GM18519 (cell line): Measurements from ENCODE around the gene NFASC.

Source experiments
- ATAC-seq: cut with Tn5 transposase; IDR thresholded peaks from one replicate; pipeline ENCODE4 v1.9.1; 2021; ENCODE audit warnings: mild to moderate bottlenecking, moderate library complexity; ENCODE audit not compliant: unreplicated experiment, low FRiP score

Gene NFASC

DNA sequence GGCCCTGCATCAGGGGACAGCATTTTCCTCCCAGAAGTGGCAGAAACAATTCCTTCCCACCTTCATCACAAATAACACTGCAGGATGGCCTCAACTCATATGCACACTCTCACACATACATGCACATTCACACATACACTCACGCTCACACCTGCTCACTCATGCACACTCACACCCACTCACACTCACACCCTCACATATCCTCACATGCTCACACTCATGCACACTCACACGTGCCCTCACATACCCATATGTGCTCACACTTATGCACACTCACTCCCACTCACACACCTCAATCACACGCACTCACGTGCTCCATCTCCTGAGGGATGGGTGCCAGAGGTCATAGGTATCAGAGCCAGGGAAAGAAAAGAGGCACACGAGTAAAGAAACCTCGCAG is 77.1 kb downstream of the NFASC start:
- no peak for ATAC-seq

DNA sequence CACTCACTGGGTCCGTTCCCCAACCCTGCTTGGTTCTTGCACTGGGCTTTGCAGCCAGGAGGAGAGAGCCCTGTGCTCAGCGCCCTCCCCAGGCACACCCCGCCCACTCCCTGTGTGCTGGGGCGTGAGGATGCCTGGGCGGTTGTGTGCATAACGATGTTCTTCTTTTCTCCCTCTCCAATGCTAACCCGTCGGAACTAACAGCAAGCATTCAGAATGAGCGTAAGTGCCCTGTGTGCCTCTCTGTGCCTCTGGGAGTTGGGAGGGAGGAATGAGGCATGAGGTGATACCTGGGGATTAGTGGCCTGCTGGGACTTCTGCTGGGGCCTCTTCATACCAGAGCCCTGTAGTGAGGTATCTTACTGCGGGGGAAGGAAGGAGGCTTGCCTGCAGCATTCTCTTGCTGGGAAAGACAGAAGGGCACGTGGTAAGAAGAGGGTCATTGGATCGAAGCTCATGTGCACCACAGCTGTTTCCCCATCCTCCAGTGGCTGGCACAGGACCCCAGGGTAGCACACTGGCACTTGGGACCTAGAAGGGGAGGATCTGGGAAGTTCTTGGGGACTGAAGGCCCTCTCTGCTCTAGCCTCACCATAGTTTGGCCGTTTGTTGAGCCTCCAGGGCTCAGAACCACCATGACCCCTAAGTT is 79.8 kb downstream of the NFASC start:
- no peak for ATAC-seq

DNA sequence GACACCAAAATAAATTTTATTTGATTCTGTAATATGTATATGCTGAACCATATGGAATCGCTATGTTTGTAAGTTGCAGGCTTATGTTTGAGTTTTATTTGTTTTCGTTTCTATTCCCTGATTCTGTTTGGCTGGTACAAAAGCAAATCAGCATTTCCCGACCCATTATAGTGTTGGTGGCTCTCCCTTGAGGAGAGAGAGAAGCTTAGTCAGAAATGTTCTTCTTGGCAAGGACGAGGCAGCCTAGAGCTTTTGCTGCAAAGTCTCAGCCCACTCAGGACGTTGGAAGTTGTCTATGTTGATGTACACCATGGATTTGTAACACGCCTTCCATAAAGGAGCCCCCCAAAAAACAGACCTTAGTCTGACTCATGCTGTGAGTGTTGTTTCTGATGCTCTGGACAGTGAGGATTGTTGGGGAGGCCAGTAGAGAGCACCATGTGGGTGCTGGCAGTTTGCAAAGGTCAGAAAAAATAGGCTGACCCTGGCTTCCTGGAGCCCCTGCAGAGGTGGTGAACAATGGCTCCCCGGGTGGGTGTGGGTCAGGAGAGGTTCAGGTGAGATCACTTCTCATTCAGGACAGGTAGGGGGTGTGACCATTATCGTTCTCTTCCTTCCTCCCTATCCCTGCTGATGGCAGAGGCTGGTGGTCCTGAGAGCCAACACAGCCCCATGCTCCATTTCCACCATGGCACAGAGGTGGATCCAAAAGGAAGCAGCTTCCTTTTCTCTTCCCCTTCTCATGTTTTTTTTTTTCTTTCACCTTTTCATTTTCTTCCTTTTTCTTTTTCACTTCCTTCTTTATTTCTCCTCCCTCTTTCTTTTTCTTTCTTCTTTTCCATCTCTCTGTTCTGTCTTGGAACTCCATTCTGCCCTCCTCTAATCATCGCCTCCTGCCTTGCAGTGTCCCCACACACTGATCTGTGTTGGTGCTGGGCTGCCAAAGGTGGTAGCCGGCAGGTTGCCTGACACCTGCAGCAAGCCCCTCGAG is 88.0 kb downstream of the NFASC start:
- no peak for ATAC-seq

DNA sequence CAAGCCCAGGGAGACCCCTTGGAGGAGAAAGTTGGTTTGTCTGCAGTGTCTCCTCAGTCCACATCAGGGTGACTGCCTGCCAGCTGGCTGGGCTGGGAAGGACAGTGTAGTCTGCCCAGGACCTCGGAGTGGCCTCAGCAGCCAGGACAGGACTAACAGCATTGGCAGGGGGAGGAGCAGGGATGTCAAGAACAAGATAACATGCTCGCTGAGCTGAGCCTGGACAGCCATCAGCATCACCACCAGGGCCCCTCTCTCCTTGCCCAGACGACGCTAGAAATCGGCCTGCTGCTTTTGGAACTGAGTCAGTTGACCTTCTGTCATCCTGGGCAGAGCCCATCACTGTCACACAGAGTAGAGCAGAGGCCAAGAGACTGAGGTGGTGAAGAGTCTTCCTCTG is 88.7 kb downstream of the NFASC start:
- ATAC-seq: no peak

DNA sequence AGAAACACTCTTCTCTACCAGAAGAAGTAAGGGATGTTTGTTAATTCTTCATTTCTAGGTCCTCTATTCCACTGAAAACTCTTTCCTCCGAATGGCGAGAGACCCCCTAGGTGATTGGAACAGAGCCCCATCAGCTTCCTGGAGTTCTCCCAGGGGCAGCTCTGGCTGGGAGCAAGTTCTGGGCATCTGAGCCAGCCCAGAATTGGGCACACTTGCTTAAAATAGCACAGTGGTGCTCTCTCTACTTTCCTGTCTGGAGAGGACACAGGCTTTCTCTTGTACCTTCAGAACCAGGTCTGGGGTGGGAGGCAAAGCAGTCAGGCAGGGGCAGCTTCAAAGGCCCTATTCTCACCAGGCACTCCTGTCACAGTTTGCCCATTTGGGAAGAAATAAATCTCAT is 89.2 kb downstream of the NFASC start:
- ATAC-seq: no peak

DNA sequence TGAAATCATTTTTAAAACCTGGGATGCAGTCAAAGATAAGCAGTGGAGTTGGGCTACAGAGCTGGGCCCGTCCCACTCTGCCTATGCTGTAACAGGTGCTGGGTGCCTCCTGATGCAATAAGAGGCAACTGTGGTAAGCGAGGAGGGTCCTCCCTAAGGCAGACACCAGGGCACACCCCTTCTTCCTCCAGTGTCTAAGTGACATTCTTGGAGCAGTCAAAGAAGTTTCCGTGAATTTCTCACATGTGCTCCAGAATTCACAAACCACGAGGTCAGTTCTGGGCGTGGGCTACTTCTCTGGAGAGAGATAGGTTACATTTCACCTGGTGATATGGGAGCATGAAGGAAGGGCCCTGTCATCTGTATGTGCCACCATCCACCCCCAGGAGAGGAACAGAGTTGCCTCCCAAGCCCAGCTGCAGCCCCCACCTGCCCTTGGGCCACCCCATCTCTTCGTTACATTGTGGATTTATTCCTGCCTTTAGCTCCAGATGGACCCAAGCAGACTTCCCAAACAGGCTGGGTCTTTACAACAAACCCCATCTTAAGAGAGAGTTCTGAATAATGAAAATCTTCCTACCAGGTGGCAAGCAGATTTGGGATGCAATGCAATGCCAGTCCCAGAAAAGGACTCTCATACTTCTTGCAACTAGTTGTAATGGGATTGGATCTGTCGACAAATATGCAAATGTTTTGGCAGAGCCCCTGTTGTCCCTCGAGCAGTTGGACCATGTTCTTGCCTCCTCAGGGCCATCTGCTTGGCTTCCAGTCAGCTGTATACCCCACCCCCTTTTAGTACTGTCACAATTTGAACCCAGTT is 89.9 kb downstream of the NFASC start:
- no peak for ATAC-seq

DNA sequence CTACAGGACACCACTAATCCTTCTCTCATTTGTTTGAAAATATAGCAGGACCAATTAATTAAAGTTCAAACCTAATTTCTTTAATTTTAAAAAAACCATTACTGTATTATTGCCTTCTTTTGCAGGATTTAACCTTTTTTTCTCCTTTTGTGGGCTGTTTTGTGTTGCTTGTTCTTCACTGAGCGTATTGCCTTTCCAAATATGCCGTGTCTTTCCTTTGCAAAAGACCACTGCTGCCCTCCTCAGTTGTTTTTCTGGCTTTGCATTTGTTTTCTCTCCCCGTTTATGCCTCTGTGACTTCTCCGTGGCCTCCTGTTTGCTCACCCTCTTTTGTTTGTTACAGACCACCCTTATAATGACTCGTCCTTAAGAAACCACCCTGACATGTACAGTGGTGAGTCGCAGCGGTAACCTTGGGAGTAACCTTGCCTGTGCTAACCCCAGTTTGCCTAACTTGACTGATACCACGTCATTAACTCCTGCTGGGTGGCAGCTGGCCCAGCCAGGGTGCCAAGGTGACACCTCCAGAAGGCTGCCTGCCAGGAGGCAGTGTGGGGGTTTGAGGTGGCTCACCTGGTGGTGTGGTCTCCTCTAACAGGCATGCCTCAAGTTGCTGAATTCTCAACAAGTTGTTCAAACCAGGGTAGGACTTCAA is 91.2 kb downstream of the NFASC start:
- ATAC-seq: no peak

DNA sequence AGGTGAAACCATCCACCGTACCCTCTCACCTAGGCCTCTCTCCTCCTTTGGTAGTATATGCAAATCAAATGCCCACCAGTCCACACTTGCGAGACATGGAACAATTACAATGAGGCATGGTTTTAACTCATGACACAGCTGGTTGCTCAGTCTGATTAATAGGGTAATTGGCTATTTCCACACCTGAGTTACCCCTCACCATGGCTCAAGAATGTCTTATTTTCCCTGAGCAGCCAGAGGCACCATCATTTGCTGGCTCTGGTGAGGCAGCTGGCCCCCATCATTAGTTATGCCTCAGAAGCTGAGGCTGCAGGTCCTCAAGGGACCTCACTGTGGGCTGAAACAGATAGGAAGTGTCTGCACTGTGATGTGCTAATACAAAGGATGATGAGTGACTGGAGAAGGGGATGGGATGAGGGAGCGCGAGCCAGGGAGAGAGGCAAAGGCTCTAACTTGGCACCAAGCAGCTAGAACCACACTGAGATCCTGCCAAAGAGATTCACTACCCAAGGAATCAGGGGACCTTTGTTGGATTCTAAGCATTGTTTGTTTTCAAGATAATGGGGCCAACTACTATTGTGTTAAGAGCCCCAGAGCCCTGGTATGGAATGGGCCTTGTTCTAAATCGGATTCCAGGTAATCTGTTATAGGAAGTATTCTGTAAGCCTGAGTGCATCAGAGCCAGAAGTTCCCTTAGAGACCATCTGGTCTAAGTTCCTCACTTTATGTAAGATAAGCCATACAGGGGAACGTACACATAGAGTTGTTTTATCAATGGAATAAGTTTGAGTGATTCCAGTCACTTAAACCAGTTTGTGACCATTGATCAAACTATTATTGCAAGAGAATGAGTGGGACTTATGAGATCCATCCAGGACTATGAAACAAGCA is 92.3 kb downstream of the NFASC start:
- ATAC-seq: no peak

DNA sequence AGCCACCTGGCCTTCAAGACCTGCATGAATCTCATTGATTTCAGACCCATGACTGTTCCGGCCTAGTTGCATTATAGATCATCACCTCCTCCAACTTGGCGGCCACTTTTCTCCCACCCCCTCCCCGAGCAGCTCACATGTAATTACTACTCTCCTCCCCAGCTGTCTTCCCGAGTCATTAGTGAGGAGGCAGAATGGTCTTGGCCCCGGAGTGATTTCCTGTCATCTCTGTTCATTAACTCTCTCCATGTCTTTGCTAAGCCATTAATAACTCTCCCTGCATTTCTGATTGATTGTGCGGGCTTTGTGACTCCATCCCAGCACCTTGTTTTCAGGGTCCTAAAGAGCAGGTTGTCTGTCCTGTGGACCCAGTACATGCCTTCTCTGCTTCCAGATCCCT is 96.8 kb downstream of the NFASC start:
- no peak for ATAC-seq

DNA sequence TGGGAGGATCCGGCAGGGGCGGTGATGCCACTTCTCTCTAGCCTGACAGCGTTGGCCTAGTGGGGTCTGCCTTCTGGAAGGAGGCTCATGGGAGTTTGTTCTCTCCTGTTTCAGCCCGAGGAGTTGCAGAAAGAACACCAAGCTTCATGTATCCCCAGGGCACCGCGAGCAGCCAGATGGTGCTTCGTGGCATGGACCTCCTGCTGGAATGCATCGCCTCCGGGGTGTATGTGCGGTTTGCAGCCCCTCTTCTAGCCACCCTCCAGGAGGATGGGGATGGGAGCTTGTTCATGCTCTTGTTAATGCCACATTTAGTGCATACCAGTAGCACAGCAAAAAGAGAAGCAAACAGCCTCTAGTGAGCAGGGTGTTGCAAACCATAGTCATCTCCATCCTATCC is 97.5 kb downstream of the NFASC start:
- no peak for ATAC-seq

DNA sequence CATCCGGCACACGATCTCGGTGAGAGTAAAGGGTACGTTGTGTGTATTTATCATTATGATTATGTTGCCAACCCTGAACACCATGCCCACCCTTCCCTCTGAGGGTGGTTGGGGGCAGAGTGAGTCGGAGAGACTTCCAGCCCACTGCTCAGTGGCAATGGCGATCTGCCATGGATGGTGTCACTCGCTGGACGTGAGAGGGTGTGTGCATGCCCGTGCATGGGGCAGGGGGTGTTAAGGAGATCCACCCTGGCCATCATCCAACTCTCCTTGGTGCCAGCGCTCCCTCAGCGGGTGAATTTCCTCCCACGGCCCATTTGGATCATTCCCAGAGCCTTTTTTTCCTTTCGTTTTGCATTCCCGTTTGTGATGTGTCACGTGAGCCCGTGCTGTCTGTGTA is 98.3 kb downstream of the NFASC start:
- no peak for ATAC-seq

DNA sequence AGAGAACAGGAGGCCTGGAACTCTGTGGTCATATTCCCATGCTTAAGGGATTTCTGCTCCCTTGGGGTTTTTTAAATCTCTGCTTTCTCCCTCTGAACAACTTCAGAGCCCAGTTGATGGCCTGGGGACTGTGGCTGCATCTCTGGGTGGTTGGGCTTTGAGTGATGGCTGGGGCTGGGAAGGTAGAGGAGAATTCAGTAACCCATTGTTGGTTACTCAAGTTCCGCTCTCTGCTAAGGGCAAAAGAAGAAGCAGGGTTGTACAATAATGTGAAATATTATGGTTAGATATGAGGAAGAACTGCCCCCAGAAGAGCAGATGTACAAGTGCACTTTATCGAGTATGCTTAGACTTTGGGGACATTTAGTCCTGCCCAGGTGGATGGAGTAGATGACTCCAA is 100.3 kb downstream of the NFASC start:
- no peak for ATAC-seq

DNA sequence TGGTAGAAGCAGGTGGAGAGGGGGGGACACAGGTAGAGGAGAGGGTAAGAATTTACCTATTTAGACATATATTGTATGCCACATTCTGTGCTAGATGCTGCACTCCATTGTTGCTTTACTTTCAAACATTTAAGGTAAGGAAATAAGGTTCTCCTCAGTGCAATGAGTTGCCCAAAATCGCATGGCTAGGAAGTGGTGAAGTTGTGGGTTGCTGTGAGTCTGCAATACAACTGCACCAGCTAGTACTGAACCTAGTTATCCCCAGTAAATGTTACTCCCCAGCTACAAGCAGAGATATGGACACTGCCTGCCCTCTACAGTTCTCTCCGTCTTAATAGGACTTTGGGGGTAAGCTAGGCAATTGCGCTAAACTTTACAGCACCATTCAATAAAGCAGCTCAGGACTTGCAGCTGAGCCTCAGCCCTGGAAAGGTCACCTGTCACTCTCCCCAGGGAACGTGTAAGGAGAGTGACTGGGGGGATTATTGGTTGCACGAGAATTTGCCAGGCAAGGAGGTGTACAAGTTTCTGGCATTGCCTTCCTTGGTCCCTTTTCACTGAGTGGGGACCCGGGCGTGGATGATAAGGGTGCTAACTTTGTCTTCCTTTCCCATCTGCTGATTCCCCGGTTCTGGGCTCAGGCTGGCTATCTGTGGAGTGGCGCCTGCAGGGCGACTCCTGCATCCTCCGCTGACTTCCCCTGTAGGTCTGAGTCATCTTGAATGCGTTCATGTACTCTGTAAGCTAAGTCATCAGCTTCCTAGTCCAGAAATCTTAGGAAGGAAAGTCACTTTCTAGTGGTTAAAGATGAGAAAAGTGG is 101.1 kb downstream of the NFASC start:
- no peak for ATAC-seq

DNA sequence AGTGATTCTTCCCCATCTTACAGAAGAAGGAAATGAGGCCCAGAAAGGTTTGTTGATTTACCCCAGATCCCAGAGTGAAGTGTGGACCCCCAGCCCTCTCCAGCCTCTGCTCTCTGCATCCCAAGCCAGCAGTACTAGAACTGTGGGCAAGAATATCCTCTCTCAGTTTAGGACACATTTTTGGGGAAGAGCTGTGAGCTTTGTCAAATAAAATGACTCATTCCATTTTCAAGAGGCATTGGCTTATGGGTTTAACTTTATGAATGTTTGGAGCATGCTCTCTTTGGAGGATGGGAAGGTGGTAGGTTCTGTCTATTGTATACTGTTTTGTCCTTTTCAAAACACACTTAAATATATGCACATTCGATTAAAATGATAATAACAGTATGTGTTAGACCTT is 101.8 kb downstream of the NFASC start:
- no peak for ATAC-seq

DNA sequence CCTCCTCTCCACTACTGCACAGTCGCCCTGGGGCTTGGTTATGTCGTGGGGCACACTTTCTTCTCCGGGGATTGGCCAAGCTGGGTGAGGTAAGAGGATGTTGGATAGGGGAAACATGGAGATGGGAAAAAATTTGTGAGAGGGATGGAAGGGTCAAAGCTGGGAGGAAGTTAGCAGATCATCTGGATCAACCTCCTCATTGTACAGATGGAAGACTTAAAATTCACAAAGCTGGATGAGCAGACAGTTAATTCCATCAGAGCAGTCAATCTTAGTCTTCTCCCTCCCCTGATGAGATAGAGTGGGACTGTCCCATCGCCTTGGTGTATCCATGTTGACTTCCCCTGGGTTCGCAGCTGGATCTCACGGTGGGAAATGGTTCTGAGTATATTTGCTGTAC is 102.8 kb downstream of the NFASC start:
- ATAC-seq: no peak

DNA sequence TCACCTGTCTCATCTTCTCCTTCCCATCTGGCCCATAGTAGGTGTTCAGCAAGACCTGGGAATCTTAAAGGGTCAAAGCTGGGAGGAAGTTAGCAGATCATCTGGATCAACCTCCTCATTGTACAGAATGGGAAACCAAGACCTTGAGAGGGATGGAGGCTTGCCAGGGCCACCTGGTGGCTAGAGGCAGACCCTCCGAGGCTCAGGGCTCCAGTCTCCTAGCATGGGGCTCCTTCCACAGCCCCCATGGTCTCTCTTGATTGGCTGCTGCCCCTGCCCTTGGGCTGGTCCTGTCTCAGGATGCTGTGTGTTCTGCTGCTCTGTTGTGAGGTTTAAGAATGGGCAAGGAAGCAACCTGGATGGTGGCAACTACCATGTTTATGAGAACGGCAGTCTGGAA is 103.7 kb downstream of the NFASC start:
- ATAC-seq: no peak

DNA sequence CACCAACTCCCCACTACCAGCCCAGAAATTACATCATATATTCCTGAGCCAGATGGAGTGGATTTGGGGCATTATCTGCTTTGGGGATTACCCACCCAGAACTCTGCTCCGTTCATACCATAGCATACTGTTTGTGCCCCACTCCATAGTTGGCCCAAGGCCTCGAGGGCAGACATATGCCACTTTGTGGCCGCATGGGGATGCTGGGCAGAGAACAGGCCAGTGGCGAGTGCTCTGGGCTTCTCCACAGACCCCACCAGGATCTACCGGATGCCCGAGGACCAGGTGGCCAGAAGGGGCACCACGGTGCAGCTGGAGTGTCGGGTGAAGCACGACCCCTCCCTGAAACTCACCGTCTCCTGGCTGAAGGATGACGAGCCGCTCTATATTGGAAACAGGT is 104.4 kb downstream of the NFASC start:
- no peak for ATAC-seq

DNA sequence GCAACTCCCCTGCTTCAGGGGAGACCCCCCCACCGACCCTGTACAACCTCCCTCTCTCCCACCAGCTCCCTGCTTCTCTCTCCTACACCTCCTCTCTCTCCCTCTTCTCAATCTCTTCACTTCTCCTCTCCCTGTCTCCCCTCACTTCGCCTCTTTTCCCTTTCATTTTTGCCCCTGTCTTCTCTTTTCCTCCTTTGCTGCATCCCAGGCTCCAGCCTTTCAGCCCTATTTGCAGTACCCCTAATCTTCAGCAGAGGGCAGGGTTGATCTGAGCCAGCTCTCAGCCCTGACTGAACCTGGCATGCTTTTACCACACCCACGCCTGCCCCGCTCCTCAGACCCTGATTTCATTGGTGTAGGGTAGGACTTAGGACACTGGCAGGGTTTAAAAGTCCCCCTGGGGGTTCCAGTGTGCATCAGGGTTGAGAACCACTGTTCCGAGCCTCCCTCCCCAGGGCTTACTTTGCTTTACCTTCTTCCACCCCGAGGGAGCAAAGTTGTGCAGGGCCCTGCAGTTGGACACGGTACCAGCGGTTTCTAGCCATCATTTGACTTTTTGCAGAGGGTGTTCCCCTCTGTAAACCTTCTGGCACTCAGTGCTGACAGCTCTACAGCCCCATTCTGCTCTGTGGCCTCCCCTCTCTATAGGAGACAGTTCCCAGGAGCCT is 105.0 kb downstream of the NFASC start:
- ATAC-seq: no peak
